ENCODE results near the gene CFAP53.

The CFAP53 gene

DNA sequence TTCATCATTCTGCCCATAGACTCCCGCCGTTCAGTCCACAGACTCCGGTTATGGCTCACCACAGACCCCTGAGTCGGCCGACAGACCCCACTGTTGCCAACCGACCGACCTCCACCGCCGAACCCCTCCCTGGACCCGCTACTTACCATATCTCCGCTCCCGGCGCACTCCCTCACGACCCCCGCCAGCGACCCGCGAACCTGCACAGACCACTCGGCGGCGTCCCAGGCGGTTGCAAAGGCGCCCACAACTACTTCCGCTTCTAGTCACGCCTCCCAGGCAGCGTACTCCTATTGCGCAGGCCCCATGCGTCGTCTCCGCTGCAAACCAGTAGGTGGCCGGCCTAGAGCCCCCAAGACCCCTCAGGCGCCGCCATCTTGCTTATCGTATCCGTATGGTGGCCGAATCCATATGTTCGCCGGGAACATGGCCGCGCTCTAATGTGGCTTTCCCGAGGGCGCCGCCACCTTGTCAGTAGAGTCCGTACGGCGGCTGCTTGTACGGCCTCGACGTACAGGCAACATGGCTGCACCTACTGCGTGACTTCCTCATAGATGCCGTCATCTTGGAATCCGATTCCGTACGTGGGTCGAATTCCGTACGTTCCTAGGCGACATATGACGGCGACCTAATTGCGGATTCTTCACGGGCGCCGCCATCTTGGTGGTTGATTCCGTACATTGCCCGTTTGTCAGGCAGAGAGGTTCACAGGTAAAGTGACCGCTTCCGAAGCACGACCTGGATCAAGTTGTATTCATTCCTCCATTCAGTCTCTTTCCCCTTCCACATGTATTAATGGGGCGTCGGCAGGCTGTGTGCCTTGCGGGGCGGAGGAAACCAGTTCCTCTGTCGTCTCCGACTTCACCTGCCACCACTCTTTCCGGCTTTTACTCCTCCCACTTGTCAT is 21.4 kb upstream of the CFAP53 start, which contains the start of gene CXXC1:
TSS of gene CXXC1 (minus strand) at position 252 of the 907 bp plus-strand sequence. CDS start at position 149, 103 bp downstream.
- DNase-seq: peak; percentile 99

DNA sequence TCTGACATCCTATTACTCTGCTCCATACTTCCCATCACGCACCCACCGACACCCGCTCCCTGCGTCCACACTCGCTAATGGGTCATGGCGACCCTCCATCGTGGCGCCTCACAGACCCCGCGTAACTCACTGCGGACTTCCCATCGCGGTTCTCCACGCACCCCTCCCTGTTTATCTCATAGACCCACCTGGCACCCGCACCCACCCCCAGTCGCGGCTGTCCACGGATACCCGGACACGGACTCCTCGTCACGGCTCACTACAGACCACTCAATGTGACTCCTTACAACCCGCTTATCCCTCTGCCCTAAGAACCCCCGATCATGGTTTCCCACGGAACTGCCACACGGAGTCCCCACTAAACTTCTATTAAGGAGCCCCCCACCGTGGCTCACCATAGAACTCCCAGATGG is 20.7 kb upstream of the CFAP53 start:
- no peak for DNase-seq

DNA sequence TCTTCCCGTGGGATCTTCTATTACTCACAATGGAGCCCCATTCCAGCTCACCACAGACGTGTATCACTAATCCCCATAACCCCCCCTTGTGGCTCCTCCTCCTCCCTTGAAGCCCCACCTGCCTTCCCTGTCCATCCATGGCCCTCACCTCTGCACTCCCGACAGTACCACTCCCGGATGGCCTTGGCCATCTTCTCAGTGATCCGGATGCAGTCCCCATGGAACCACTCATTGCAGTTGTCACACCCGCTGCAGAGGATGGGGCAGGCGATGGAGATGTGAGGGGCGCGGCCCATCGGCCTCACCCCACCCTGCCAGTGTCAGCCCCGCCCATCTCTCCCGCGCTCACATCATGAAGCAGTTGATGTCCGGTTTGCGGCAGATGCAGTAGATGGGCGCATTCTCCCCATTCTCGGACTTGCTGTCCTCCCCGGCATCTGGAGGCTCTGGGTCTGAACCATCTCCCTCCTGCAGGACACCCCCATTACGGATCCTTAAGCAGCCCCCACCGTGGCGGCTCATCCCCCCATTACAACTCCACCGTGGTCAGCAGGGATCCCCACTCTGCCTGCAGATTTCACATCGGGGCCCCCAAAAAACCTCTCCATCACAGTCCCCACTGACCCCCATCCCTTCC is 20.2 kb upstream of the CFAP53 start:
- DNase-seq: no peak

DNA sequence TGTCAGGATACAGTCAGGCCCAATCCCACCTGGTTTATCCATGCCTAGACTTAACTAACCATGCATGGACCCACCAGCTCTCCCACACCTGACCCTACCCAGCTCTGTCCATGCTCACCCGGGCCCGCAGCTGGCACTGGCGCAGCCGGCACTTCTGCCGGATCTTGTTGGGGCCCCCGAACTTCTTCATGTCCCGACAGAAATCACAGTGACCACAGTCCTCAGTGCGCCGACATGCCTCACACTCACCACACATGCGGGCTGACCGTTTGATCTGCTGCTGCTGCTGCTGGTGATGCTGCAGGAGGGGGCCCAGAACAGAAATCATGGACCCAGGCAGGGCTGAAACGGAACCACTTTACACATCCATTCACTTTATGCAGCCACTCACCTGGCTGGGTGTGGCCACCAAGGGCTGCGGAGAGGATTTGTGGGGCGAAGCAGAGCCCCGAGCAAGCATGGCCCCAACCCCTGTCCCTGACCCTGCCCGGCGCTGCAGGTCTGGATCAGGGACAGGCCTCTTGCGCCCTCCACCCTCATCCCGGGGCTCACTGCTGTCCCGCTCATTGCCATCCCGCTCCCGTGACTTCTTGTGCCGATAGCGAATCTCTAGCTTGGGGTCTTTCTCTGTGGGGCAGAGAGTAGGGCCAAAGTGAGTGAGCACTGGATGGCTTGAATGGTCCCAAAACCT is 19.5 kb upstream of the CFAP53 start:
- DNase-seq: no peak

DNA sequence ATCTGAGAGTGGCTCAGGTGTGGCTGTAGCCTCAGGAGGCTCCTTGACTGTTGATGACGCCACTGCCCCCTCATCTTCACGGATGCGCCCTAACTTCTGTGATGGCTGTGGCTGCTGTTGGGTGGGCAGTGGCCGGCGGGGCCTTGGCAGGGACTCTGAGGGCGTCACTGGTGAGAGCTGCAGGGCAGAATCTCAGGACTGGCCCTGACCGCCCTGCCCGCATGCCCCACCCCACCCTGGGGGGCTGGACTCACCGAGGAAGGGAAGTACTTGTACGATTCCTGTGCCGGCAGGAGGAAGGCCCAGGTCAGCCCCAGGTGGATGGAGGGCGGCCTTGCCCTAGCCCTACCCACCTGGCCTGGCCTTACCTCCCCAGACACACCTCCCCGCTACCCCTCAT is 18.8 kb upstream of the CFAP53 start:
- no peak for DNase-seq

DNA sequence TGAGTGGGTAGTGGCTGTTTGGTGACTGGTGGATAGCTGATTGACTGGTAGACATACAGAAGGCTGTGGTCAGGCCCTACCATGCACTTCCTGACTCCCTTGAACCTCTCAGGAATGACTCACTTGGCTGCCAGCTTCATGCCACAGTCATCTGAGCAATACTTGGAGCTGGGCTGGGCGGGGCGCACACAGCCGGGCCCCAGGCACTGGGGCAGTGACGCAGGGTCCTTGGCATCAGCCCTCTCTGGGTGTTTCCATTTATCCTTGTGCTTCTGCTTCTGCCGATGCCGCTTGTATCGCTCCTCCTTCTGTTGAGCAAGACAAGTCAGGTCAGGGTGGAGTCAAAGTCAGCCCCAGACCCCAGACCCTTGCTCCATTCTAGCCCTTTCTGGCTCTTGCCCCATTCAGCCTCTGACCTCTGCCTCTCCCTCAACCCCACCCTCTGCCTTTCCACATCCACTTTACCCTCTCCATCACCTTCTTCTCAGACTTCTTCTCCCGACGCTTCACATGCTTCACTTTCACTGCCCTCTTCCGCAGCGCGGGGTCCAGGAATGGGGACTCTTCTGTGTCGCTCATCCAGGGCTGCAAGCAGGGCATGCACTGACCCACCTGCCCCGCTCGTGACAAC is 18.1 kb upstream of the CFAP53 start:
- no peak for DNase-seq

DNA sequence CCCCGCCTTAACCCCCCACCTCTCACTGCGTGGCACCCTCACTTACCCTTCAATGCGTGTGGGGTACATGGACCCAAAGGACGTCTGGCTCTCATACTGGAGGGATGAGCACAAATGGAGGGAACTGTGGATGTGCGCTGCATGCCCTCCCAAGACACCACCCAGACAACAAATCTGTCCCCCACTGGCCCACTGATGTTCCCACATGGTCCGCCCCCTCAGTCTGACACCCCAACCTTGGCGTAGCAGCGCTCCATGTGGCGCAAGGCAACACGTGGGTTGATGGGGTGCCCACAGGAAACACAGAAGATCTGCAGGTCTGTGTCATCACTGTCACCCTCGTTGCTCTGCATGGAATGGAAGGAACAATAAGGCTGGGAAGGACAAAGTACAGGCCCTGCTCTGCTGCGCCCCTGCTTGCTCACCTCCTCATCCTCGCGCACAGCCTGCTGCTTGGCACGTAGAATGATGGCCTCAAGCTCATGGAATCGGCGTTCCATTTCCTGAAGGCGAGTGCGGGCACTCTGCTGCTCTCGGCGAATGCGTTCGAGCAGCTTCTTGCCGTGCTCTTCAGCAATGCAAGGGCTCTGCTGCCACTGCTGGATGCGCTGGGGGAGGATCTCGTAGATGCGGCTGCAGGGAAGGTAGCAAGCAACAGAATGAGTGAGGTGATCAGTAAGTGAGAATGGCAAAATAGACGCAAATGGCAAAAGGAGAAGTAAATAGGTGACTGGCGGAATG is 17.3 kb upstream of the CFAP53 start:
- DNase-seq: no peak

DNA sequence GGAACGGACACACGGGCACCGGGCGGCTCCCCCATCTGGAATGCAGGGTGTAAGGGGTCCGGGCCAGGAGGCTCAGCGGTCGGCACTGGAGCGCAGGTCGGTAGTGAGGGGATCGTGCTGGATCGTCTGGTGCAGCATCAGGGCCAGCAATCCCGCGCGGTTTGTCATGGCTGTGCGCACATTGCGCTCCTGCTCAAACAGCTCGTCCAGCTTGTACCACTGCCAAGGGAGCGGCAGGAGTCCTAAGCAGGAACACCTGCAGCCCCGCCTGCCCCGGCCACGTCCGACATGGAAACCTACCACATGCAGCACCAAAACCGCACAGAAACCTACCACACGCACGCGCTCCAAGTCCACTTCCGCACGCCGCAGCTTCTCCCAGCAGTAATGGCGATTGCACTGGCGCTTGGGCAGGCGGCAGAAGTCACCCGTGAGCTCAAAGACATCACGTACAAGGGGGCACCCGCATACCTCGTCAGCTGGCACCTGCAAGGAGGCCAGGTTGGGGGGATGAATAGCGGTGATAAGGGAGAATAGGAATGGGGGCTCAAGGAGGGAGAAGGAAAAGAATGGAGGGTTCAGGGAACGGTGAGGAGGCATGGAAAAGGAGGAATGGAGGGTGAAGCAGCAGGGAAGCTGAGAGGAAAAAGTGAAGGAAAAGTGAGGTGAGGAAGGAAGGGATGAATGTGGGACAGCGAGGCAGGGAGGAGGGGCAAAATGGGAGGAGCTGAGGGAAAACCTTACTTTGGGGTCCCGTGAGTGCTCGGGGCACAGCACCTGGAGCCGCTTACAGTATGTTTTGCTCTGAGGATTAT is 16.4 kb upstream of the CFAP53 start:
- no peak for DNase-seq

DNA sequence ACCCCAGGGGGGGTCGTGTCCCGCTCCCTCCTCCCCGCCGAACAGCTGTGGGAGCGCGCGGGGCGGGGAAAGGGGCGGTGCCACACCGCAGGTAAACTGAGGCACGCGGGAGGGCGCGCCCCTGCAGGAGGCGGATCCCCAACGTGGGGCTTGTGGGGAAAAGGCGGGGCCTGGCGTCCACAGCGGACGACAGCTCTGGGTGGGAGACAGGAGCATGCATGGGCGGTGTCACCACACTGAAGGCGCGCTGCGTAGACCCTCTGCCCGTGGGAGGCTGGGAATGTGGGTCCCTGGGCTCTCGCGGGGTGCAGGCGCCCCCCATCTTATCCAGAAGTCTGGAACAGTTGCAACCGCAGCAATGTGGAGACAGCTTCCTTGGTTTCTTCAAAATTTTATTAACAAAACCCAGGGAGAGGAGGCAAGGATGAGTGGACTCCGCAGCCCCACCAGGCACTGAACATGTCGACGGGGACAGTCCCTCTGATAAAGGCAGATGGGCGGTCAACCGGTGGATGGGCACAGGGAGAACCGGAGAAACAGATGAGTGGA is 15.8 kb upstream of the CFAP53 start:
- DNase-seq: no peak

DNA sequence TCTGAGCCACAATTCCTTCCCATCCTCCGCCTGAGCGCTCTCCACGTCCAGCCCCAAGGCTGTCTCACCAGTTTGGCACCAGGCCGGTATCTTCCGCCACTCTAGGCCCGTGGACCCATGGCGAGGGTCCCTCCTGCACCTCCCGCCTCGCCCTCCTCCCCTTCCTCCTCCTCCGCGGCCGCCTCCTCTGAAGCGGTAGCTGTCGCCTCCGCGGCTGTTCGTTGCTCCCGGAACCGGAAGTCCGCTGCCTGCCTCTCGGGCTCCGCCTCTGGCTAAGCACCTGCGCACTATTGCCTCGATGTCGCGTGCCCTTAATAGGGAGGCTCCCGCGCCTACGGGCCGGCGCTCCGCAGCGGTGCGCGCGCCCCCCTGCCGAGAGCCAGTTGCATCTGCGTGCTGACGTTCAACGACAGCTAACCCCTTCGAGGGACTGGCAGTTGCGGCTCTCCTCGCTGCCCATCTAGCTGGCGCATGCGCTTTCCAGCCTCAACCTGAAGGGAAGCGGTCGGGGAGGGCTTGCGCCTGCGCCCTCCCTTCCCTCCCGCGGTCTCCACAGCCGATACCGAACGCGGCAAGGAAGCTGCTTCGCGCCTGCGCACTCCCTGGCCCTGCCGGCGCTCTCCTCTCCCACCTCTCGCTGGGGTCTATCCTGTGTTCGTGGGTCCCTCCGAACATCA is 15.1 kb upstream of the CFAP53 start, which contains the start of gene MBD1:
TSS of gene MBD1 (minus strand) at position 229 of the 677 bp plus-strand sequence. CDS start 1,531 bp downstream, outside the sequence.
- peak; percentile 86 for DNase-seq

DNA sequence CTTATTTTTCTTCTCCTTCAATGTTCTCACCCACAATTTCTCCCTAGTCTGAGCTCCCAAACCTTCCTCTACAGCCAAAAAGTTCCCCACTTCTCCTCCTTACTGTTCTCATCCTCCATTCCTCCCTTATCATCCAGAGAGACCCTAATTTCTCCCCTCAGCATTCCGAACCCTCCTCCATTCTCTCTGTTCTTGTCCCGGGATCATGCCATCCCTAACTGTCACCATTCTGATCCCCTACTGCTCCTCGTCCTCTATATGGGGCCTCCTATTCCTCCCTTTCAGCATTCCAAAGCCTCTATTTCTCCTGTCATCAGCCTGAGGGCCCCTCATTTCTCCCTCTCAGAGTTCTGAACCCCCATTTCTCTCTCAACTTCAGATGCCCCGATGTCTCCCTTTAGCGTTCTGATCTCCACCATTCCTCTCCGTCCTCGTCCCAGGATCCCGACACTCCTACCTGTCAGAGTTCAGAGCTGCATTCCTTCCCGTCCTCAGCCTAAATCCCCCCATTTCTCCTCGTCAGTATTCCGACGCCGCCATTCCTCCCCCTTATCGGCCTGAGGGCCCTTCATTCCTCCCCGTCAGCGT is 14.5 kb upstream of the CFAP53 start:
- no peak for DNase-seq

DNA sequence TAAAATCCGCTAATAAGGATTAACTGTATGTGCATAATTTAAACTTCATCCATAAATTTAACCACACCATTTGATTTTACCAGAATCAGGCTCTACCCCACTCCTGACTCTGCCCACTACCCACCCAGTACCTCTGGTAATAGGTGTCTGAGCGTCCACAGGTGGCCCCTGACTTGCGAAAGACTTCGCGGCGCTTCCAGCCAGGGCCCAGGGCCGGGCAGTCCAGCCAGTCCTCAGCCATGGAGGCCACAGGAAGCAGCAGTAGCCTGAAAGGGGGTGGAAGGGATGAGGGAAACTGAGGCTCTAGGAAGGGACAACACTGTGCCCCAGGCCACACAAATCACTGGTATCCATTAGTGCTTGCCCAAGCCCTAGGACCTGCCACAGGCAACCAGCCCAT is 13.5 kb upstream of the CFAP53 start:
- no peak for DNase-seq

DNA sequence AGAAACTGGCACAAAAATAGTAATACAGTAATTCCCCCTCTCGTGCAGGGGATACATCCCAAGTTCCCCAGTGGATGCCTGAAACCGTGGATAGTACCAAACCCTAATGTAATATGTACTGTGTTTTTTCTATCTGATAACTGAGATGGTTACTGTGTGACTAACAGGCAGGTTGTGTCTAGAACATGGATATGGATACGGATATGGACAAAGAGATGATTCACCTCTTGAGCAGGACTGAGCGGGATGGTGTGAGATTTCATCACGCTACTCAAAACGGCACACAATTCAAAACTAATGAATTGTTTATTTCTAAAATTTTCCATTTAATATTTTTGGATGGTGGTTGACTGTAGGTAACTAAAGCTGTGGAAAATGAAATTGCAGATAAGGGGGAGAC is 11.6 kb upstream of the CFAP53 start:
- no peak for DNase-seq

DNA sequence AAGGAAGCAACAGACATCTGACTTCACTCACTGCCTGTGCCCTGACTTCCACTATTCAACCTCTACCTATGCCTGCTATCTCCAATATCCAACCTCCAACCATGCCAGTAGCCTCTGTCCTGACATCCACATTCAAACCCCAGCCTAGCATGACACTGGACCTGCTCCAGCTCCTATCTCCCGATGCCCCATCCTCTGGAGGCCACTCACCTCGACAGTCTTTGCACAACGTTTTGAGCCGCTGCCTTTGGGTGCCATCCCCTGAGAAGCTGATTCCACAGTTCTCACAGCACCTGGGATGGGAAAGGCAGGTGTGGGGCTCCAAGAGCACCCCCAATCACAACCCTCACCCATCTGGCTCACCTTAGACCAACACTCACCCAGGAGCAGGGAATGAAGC is 10.2 kb upstream of the CFAP53 start:
- no peak for DNase-seq

DNA sequence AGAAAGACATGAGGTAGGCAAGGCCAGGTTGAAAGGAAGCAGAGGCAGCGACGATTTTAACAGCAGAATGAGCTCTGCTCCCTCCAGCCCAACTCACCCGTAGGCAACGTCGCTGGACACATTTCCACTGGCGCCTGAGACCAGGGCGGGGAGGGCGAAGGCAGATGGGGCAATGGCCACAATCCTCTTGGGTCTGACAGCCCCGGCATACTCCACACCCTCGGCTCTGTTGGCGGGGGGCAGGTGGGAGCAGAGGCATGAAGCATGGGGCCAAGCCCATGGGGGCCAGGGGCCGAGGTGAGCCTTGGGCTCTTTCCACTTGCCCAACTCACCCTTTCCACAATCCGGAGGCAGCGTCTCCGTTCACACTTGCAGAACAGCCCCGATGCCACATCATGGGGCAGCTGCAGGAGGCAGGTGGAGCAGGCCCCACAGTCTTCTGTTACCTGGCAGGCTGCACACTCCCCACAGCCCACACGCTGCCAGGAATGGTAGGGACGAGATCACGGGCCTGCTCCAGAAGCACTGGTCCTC is 9.3 kb upstream of the CFAP53 start:
- no peak for DNase-seq

DNA sequence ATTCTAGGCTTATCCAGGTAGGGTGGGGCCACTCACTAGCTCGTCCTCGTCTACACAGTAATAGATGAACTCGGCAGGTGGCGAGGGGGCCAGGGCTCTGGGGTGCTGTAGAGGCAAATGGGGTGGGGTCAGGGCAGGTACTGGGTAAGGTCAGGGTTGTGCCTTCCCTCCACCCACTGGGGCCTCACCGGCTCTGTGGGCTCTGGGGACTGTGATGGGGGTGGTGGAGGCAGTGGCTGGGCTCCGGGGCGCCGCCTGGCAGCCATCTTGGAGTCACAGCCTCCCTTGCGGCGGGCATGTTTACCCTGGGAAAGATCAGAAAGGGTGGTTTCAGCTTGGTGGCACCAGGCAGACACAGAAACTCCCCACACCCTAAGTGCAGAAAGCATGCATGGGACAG is 8.6 kb upstream of the CFAP53 start:
- DNase-seq: no peak

DNA sequence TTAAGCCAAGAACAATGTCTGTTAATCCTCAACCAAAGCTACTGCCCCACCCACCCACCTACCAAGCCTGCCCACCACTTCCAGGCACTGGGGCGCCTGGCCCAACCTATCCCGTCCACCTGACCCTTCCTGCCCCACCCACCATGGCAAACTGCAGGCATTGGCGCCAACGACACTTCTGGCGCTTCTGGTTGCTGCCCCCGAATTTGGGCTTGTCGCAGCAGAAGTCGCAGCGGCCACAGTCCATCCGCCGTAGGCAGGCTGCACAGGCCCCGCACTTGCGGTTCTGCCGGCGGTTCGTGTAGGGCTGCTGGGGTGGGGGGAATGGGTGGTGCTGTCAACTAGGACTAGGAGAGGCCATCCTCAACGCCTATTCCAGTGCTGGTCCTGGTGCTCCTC is 7.7 kb upstream of the CFAP53 start:
- no peak for DNase-seq

DNA sequence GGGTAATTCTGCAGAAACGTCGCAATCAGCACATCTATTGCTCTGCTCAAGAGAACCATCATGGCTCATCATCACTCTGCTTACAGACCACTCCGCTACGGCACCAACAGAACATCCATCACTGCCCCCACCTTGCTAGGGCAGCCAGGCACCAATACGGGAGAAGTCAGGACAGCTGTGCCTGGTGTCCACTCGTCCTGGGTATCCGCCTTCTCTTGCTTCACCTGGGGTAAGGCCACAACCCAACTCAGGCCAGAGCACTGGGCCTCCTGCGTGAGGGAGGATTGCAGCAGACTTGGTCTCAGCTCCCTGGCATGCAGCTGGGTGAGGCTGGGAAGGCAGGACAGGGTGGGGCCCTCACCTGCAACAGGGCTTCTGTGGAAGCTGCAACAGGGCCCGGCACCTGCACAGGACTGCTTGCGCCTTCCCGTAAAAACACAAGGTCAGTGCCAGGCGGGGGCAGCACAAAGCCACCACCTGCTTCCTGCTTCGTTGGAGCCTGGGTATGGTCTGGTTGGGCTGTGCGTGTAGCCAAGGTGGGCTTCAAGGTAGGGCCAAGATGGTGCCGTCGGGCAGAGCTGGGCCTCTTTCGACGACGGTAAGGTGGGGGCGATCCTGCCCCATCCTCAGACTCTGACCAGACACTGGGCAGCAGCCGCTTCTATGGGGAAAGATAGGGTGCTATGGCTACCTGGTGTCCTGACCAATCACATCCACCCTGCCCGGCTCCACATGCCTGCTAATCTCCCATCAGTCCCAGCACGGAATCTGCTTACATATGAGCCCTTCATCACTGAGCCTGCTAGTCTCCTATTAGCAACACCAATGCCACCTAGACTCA is 7.1 kb upstream of the CFAP53 start:
- no peak for DNase-seq

DNA sequence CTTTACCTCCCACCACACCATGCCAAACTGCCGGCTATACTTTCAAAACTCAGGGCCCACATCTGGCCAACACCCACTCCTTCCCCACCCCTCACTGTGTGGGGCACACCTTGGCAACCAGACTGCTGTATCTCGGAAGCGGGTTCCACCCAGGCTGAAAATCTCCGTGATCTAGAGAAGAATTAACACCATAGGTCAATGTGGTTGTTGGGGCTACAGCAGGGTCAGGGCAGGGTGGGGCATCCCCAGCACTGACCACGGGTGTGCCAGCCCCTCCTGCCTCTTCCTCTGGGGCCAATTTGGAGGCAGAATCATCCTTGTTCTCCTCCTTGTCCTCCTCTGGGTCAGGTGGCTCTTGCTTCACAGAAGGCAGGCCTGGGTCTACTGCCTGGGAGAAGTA is 6.3 kb upstream of the CFAP53 start:
- no peak for DNase-seq

Measured in NCI-H1436 treated with DMSO at 0.1 percent for 48 hours (cell line).